ACHN (cell line): ENCODE results near the gene SUN1.
"Not testable (repeated sequence)": the region's sequence is repeated elsewhere in the genome, so short reads cannot be mapped to it uniquely, and the experiment has no call there.

ENCODE experiments used
- DNase-seq: peaks from one replicate; pipeline ENCODE4 v3.0.0-alpha.2; 2015
- in situ Hi-C: cut with HindIII; loops from 2 replicates; pipeline ENCODE4 v1.10.0; 2017; ENCODE audit warnings: low sequenced_read_pairs, low pct_ligation_motif_present, low pct_unique_long_range_greater_than_20kb

The SUN1 gene

GRCh38 chr7:845731-846130 is 13.5 kb downstream of the SUN1 start:
- in situ Hi-C loops: no loop called here
- no peak for DNase-seq

GRCh38 chr7:846958-847650 is 14.8 kb downstream of the SUN1 start:
- in situ Hi-C loops, DNase-seq: not testable (repeated sequence)

- DNase-seq, in situ Hi-C loops: not testable (repeated sequence)
Observed at GRCh38 chr7:847728-848127, 15.5 kb downstream of the SUN1 start.

GRCh38 chr7:849145-849544 is 16.9 kb downstream of the SUN1 start:
- DNase-seq: no peak
- in situ Hi-C loops: no loop called here

GRCh38 chr7:849781-850180 is 17.5 kb downstream of the SUN1 start:
- DNase-seq: no peak
- in situ Hi-C loops: no loop called here

GRCh38 chr7:851204-851603 is 18.9 kb downstream of the SUN1 start:
- in situ Hi-C loops: no loop called here
- DNase-seq: no peak

- in situ Hi-C loops: no loop called here
- DNase-seq: no peak
Observed at GRCh38 chr7:853366-854117, 21.3 kb downstream of the SUN1 start.

- DNase-seq: no peak
- in situ Hi-C loops: no loop called here
Observed at GRCh38 chr7:854118-854775, 22.0 kb downstream of the SUN1 start.

- no peak for DNase-seq
- in situ Hi-C loops: no loop called here
Observed at GRCh38 chr7:855686-856369, 23.6 kb downstream of the SUN1 start.

- in situ Hi-C loops: no loop called here
- DNase-seq: no peak
Observed at GRCh38 chr7:856444-857095, 24.3 kb downstream of the SUN1 start.

- no peak for DNase-seq
Observed at GRCh38 chr7:857661-858060, 25.4 kb downstream of the SUN1 start.

GRCh38 chr7:859359-860030 is 27.2 kb downstream of the SUN1 start:
- DNase-seq: no peak
- in situ Hi-C loops: no loop called here

More at GRCh38 chr7:857661-858060, 25.4 kb downstream of the SUN1 start:
- in situ Hi-C loops: no loop called here

- no peak for DNase-seq
- in situ Hi-C loops: no loop called here
Observed at GRCh38 chr7:860149-860548, 27.9 kb downstream of the SUN1 start.

- in situ Hi-C loops: no loop called here
- DNase-seq: no peak
Observed at GRCh38 chr7:861222-861621, 28.9 kb downstream of the SUN1 start.

GRCh38 chr7:862157-862556 is 29.9 kb downstream of the SUN1 start:
- no peak for DNase-seq
- in situ Hi-C loops: no loop called here

- in situ Hi-C loops: no loop called here
Observed at GRCh38 chr7:863106-863505, 30.8 kb downstream of the SUN1 start.

GRCh38 chr7:865921-866320 is 33.6 kb downstream of the SUN1 start:
- no peak for DNase-seq
- in situ Hi-C loops: no loop called here

More at GRCh38 chr7:863106-863505, 30.8 kb downstream of the SUN1 start:
- no peak for DNase-seq

- in situ Hi-C loops: no loop called here
- DNase-seq: peak; percentile 50
Observed at GRCh38 chr7:867001-867405, 34.7 kb downstream of the SUN1 start.
